Heart right ventricle (tissue), 16 donors: ENCODE measurements around the gene NELFCD. TPM values are rescaled to one million over a fixed set of nuclear protein-coding genes. Genes with fewer than 3 reads are reported as not detected.

Source experiments
- ATAC-seq, 8 donors: fragments of 200-7000 bp; cut with Tn5 transposase; one replicate each; pipeline ENCODE4 v1.9.1; 2020; ENCODE audit warnings: mild to moderate bottlenecking in 8 of 8, moderate library complexity in 8 of 8, moderate number of reproducible peaks in 1 of 8
- DNase-seq, 2 donors: peaks; one replicate each; pipeline ENCODE4 v3.0.0-alpha.2; 2020
- H3K27ac ChIP-seq, 10 donors: fragments of 200-600 bp; sonication (generic) in 2 of 10; one replicate each; pipeline versions ENCODE4 v1.5.0 to v1.8.0; 2020 to 2022; ENCODE audit warnings: mild to moderate bottlenecking in 3 of 10
- H3K27me3 ChIP-seq, 7 donors: fragments of 200-600 bp; one replicate each; pipeline ENCODE4 v1.8.0; 2021 to 2022; ENCODE audit warnings: mild to moderate bottlenecking in 2 of 7
- H3K36me3 ChIP-seq, 9 donors: fragments of 200-600 bp; sonication (generic) in 1 of 9; one replicate each; pipeline versions ENCODE4 v1.5.0 to v1.8.0; 2020 to 2022; ENCODE audit warnings: mild to moderate bottlenecking in 2 of 9
- H3K4me1 ChIP-seq, 9 donors: fragments of 200-600 bp; sonication (generic) in 1 of 9; one replicate each; pipeline versions ENCODE4 v1.5.0 to v1.8.0; 2020 to 2022; ENCODE audit warnings: mild to moderate bottlenecking in 4 of 9
- H3K4me3 ChIP-seq, 10 donors: fragments of 200-600 bp; sonication (generic) in 2 of 10; one replicate each; pipeline versions ENCODE4 v1.5.0 to v1.8.0; 2020 to 2022; ENCODE audit warnings: mild to moderate bottlenecking in 7 of 10, moderate library complexity in 2 of 10
- H3K9me3 ChIP-seq, 11 donors: fragments of 200-600 bp in 10 of 11; sonication (generic) in 2 of 11; one replicate each; pipeline versions ENCODE4 v1.5.0 to v1.8.0; 2013 to 2022; ENCODE audit warnings: mild to moderate bottlenecking in 2 of 11, control low read depth in 1 of 11, moderate library complexity in 1 of 11
- WGBS, 2 donors: extraction: QIAGEN DNeasy Blood & Tissue Kit; methylation state at CpG; one replicate each; pipeline ENCODE4 v1.1.7; 2013; ENCODE audit warnings: inconsistent platforms in 1 of 2; 5-methylcytosine and 5-hydroxymethylcytosine counted together
- intact Hi-C, 10 donors: fragments of 100-400 bp; cut with DNase I; formaldehyde crosslinking; loops; one replicate each; pipeline versions ENCODE4 v1.11.1 to v1.14.2; 2022
- polyA plus RNA-seq, 2 donors: library from polyadenylated mRNA; stranded (reverse); fragments of 200-250 nt; gene quantifications; one replicate each; pipeline ENCODE4 v1.2.3, GENCODE V29; 2013
- total RNA-seq, 10 donors: library from RNA; stranded (reverse); fragmentation: NEBNext Ultra II Directional in 3 of 10; extraction: Animal tissue kit (Norgen Biotek cat#: 25700) in 3 of 10; gene quantifications; one replicate each; pipeline versions ENCODE4 v1.2.1 to v1.2.4, GENCODE V29; 2021 to 2023
- TF ChIP-seq, protein P1 (sequence below), 9 donors: fragments of 200-600 bp; sonication (generic) in 2 of 9; IDR thresholded peaks; one replicate each; pipeline versions ENCODE4 v1.5.0 to v1.8.0; 2021 to 2022; ENCODE audit warnings: antibody characterized with exemption in 9 of 9, mild to moderate bottlenecking in 5 of 9, moderate library complexity in 1 of 9
- donor health status: Arrhythmogenic right ventricular cardiomyopathy.
- donor health status: ischemic (EF 13 %, LVEDD 7.1; RV severe dilation, severe dysfunction).
- donor health status: healthy with polysubstance abuse.
- donor health status: DM: no; HTN: yes; CAD: no.
- donor health status: DM: no; HTN: no; CAD: no.
- donor health status: ischemic (EF 25% LVEDD 6.9; RV normal size, moderate dysfunction).
- donor health status: ischemic (EF 25% LVEDD 5.7; RV mildly dilated, moderate dysfunction).
- donor health status: healthy.
- donor health status: DM: yes; HTN: yes; CAD: no.
- donor health status: Ischemic cardiomyopathy.
- donor health status: ischemic (EF 35%, LVEDD 5.7; RV mildly dilated, moderate dysfunction).
- donor health status: nonischemic (EF 11% LVEDD 7.7; RV severe dilation, severe dysfunction).
- donor health status: DM: yes; HTN: yes; CAD: no.
- donor health status: PGD.
- donor health status: ischemic (EF 29% LVEDD 5.4; RV normal size, mild dysfunction).
- donor health status: nonischemic (EF 23%, LVEDD 6.1; RV moderate dilation, normal function).

The NELFCD gene
- total and polyA plus RNA-seq, 12 donors: 22.8 to 48.1 (median 31.1) TPM

DNA sequence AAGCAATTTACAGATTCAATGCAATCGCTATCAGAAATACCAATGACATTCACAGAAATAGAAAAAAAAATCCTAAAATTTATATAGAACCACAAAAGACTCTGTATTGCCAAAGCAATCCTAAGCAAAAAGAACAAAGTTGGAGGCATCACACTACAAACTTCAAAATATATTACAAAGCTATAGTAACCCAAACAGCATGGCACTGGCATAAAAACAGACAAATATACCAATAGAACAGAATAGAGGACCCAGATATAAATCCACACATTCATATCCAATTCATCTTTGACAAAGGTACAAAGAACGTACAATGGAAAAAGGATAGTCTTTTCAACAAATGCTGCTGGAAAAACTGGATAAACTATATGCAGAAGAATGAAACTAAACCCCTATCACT is 11.6 kb upstream of the NELFCD start:
- no peaks in the 10 kb centered on the region for H3K36me3 ChIP-seq
- H3K9me3 ChIP-seq: peaks cover 0 to 17% (median 5%) of the 10 kb centered on the region in 11 donors
- DNase-seq (no peak), ATAC-seq (no peak)
- H3K4me1 ChIP-seq: peaks cover 0 to 4% (median 0%) of the 10 kb centered on the region in 9 donors
- intact Hi-C loops: no loop called here
- TF ChIP-seq, protein P1, sequence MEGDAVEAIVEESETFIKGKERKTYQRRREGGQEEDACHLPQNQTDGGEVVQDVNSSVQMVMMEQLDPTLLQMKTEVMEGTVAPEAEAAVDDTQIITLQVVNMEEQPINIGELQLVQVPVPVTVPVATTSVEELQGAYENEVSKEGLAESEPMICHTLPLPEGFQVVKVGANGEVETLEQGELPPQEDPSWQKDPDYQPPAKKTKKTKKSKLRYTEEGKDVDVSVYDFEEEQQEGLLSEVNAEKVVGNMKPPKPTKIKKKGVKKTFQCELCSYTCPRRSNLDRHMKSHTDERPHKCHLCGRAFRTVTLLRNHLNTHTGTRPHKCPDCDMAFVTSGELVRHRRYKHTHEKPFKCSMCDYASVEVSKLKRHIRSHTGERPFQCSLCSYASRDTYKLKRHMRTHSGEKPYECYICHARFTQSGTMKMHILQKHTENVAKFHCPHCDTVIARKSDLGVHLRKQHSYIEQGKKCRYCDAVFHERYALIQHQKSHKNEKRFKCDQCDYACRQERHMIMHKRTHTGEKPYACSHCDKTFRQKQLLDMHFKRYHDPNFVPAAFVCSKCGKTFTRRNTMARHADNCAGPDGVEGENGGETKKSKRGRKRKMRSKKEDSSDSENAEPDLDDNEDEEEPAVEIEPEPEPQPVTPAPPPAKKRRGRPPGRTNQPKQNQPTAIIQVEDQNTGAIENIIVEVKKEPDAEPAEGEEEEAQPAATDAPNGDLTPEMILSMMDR (IDR thresholded peaks at IDR 0.05): no peak
- WGBS, 2 donors: 73 to 79% methylated on average over 2 of the region's 2 CpGs
- no peaks in the 10 kb centered on the region for H3K27me3 ChIP-seq
- no peak overlapping the region for H3K4me3 ChIP-seq
- H3K27ac ChIP-seq: no peak overlapping the region

DNA sequence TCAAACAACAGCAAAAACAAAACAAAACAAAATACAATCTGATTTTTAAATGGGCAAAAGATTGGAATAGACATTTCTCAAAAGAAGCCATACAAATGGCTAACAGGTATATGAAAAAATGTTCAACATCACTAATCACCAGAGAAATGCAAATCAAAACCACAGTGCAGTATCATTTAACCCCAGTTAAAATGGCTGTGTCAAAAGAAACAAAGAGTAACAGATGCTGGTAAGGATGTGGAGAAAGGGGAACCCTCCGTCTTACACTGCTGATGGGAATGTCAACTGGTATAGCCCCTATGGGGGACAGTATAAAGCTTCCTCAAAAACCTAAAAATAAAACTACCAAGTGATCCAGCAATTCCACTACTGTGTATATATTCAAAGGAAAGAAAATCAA is 10.9 kb upstream of the NELFCD start:
- TF ChIP-seq, protein P1 (IDR thresholded peaks at IDR 0.05): no peak
- peaks cover 0 to 4% (median 0%) of the 10 kb centered on the region in 9 donors for H3K4me1 ChIP-seq
- H3K9me3 ChIP-seq: peaks cover 0 to 24% (median 10%) of the 10 kb centered on the region in 11 donors
- 76 to 81% methylated on average over 1 of the region's 1 CpG for WGBS, 2 donors
- no peak for ATAC-seq
- no peak overlapping the region for H3K27ac ChIP-seq
- no peaks in the 10 kb centered on the region for H3K27me3 ChIP-seq
- H3K36me3 ChIP-seq: no peaks in the 10 kb centered on the region
- intact Hi-C loops: no loop called here
- no peak overlapping the region for H3K4me3 ChIP-seq
- no peak for DNase-seq

DNA sequence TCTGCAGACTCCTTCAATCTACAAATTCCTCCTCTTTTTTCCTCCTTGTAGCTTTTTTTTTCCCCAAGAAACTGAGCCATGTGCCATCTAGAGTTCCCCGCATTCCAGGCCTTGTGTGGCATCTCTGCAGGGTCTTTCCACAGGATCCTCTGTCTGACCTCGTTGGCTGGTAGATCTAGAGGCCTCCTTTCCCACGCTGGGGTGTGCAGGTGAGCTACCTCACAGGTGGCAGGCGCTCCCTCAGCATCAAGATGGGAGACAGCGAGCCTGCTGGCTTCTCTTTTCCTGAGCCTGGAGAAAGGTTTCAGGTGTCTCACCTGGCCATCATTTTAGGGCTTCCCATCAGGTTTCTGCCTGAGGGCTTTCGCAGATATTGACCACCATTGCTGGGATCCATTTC is 9.6 kb upstream of the NELFCD start:
- DNase-seq (no peak), ATAC-seq (no peak)
- Histone ChIP-seq H3K9me3 (peaks cover 0 to 37% (median 18%) of the 10 kb centered on the region in 11 donors), H3K4me1 (peaks cover 0 to 4% (median 0%) of the 10 kb centered on the region in 9 donors), H3K4me3 (no peak overlapping the region), H3K36me3 (no peaks in the 10 kb centered on the region), H3K27ac (no peak overlapping the region), H3K27me3 (no peaks in the 10 kb centered on the region)
- intact Hi-C loops: no loop called here
- 79 to 82% methylated on average over 6 of the region's 6 CpGs for WGBS, 2 donors
- TF ChIP-seq, protein P1 (IDR thresholded peaks at IDR 0.05): no peak

DNA sequence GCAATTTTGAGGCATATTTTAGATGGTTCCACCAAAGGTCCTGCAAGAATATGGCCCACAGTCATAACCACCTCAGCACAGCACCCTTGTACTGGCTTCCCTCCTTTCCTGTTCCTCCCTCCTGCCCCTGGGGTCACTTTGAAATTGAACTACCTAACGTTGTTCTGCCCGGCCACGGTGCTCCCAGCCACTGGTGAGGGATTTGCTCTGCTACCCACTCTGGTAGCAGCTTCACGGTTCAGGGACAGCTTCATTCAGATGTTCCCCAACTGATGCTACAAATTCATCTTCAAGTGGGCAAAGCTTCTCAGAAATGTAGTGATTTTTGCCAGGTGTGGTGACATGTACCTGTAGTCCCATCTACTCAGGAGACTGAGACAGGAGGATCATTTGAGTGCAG is 7.9 kb upstream of the NELFCD start:
- TF ChIP-seq, protein P1 (IDR thresholded peaks at IDR 0.05): no peak
- Histone ChIP-seq H3K36me3 (no peaks in the 10 kb centered on the region), H3K27ac (no peak overlapping the region), H3K4me3 (no peak overlapping the region), H3K9me3 (peaks cover 0 to 41% (median 18%) of the 10 kb centered on the region in 11 donors), H3K4me1 (peaks cover 0 to 4% (median 0%) of the 10 kb centered on the region in 9 donors), H3K27me3 (no peaks in the 10 kb centered on the region)
- intact Hi-C loops: no loop called here
- 83 to 84% methylated on average over 4 of the region's 4 CpGs for WGBS, 2 donors
- no peak for ATAC-seq
- DNase-seq: no peak
